GM19438 (cell line): ENCODE results near the gene ARID1A.
A peak's percentile ranks its signal among the peaks of the same experiment; 100 is the strongest.
"Not testable (repeated sequence)": the region's sequence is repeated elsewhere in the genome, so short reads cannot be mapped to it uniquely, and the experiment has no call there.

Experiments
- ATAC-seq: cut with Tn5 transposase; IDR thresholded peaks from one replicate; pipeline ENCODE4 v1.9.1; 2021; ENCODE audit warnings: low read depth; ENCODE audit not compliant: unreplicated experiment

ARID1A gene

GRCh38 chr1:26785611-26786436, 90.0 kb downstream of the ARID1A start:
- ATAC-seq, result no peak

- no peak for ATAC-seq
Observed at GRCh38 chr1:26786437-26787380, 90.9 kb downstream of the ARID1A start.

- peak; percentile 39 for ATAC-seq
Observed at GRCh38 chr1:26787381-26787705, 91.5 kb downstream of the ARID1A start.

- peak; percentile 57 for ATAC-seq
Observed at GRCh38 chr1:26787706-26788514, 92.1 kb downstream of the ARID1A start, which contains the start of gene PIGV. PIGV (plus strand) TSS chr1:26787950; CDS start chr1:26790816, 2,866 bp downstream.

- no peak for ATAC-seq
Observed at GRCh38 chr1:26788515-26788785, 92.6 kb downstream of the ARID1A start.

GRCh38 chr1:26788836-26789611, 93.2 kb downstream of the ARID1A start:
- ATAC-seq, result no peak

GRCh38 chr1:26789612-26789865, 93.7 kb downstream of the ARID1A start:
- no peak for ATAC-seq

GRCh38 chr1:26789931-26790330, 94.1 kb downstream of the ARID1A start:
- ATAC-seq, result no peak

- ATAC-seq, result no peak
Observed at GRCh38 chr1:26790551-26790953, 94.7 kb downstream of the ARID1A start.

- no peak for ATAC-seq
Observed at GRCh38 chr1:26791148-26791547, 95.3 kb downstream of the ARID1A start.

GRCh38 chr1:26791626-26792025, 95.8 kb downstream of the ARID1A start:
- ATAC-seq, result no peak

- ATAC-seq, result no peak
Observed at GRCh38 chr1:26792924-26793323, 97.1 kb downstream of the ARID1A start.

GRCh38 chr1:26794391-26794790, 98.6 kb downstream of the ARID1A start:
- ATAC-seq, result no peak

GRCh38 chr1:26797627-26798026, 101.8 kb downstream of the ARID1A start:
- ATAC-seq, result no peak

GRCh38 chr1:26799479-26800142, 103.8 kb downstream of the ARID1A start:
- ATAC-seq, result no peak

- not testable (repeated sequence) for ATAC-seq
Observed at GRCh38 chr1:26803932-26804331, 108.1 kb downstream of the ARID1A start.

- not testable (repeated sequence) for ATAC-seq
Observed at GRCh38 chr1:26810105-26810504, 114.3 kb downstream of the ARID1A start.

GRCh38 chr1:26811057-26811456, 115.2 kb downstream of the ARID1A start:
- ATAC-seq, result no peak

GRCh38 chr1:26811708-26812107, 115.9 kb downstream of the ARID1A start:
- no peak for ATAC-seq

- no peak for ATAC-seq
Observed at GRCh38 chr1:26814377-26814776, 118.6 kb downstream of the ARID1A start.
